Measurements from ENCODE around the gene ESR1.
"Not testable (repeated sequence)": the region's sequence is repeated elsewhere in the genome, so short reads cannot be mapped to it uniquely, and the experiment has no call there.

Gene ESR1

DNA sequence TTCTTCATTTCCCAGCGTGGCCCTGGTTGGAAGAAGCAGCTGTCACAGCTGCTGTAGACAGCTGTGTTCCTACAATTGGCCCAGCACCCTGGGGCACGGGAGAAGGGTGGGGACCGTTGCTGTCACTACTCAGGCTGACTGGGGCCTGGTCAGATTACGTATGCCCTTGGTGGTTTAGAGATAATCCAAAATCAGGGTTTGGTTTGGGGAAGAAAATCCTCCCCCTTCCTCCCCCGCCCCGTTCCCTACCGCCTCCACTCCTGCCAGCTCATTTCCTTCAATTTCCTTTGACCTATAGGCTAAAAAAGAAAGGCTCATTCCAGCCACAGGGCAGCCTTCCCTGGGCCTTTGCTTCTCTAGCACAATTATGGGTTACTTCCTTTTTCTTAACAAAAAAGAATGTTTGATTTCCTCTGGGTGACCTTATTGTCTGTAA, 292.7 kb downstream of the ESR1 start:
- peak; percentile 94 for DNase-seq

DNA sequence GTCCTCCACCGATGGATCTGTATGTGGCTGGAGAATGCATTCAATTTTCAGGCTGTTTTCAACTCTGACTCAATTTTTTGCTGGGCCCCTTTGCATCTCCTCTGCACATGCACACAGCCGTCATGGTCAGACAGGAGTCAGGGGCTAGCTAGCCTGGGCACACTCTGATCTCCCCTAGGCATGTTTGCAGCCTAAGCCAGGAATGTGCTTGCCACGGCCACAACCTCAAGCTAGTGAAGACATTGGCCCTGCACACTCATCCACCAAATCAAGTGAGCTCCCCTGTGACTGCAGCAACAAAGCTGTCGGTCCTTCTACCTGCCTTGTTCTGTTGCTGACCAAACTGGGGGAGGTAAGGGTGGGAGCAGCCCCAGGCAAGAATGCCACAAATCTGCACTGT, 300.5 kb downstream of the ESR1 start:
- no peak for DNase-seq

- no peak for DNase-seq
Observed at GRCh38 chr6:152110886-152111820, 303.7 kb downstream of the ESR1 start.

DNA sequence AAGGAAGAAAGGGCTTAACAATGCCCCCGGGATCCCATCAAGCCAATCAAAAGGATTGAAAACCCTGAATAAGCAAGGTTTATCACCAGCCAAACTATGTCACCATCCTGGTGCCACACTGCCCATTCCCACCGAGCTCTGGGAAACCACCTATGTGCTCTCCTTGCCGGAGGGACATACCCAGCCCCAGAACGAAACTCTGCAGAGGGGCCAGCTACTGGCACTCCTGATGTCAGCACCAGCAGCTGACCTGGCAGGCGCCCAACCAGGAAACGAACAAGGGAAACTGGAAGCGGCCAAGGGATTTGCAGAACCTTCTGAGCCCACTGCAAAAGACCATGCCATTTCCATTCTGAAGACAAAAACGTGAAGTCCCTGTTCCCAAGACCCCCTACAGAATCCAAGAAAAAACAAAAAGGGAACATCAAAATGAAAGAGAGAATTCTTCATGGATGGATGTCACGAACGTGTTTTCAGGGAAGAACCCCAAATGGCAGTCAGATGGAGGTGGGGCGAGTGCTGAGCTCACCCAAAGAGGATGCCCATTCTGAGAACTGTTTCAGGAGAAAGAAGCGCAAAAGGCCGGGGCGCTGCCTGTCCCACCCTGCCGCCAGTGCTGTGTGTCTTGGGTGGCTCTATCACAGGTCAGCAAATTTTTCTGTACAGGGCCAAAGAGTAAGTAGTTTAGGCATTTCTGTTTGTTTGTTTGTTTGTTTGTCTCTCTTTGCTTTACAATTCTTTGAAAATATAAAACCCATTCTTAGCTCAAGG, 305.2 kb downstream of the ESR1 start:
- peak; percentile 80 for DNase-seq

GRCh38 chr6:152117156-152118133, 310.0 kb downstream of the ESR1 start:
- DNase-seq, result no peak

DNA sequence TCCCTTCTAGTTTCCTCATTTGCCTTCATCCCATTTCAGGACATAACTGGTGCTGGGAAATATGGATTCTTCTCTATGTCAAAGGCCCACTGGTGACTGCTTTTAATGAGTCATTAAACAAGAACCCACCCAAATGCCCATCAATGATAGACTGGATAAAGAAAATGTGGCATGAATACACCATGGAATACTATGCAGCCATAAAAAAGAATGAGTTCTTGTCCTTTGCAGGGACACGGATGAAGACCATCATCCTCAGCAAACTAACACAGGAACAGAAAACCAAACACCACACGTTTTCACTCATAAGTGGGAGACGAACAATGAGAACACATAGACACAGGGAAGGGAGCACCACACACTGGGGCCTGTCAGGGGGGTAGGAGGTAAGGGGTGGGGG, 310.7 kb downstream of the ESR1 start:
- no peak for DNase-seq

GRCh38 chr6:152118678-152119077, 311.2 kb downstream of the ESR1 start:
- no peak for DNase-seq

GRCh38 chr6:152119831-152120230, 312.3 kb downstream of the ESR1 start:
- DNase-seq, result no peak

DNA sequence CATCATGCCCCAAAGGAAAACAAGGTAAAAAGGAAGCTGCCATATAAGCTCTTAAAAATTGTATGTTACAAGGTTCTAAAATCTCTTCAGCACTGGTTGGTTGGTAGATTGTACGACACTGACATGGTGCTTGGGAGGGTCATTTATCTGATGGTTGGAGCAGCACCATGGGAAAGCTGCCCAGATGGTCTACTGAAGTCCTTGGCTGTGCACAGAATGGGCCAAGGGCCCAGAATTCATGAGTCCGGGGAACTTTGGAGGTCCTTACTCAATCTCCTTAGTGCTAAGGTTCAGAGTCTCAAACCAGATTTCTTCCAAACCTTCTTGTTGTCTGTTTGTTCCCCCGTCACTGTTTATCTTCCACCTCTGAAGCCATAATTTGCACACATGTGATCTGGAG, 314.4 kb downstream of the ESR1 start:
- DNase-seq, result no peak

DNA sequence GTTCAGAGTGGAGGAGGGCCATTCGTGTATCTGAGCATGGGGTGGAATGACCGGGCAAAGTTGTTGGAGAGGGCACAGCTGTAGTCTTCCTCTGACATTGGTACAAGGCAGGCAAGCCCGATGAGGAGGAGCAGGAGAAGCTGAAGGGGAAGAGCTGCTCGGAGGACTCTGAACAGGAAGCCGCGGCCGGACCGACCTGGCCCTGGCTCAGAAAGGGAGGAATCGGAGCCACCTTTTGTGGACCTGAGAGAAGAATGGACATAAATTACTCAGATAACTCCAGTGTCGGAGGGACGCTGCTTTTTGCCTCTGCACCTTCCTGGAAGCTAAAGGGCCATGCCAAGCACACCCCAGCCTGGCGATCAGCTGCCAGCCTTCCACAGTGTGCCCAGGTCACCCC, 315.0 kb downstream of the ESR1 start:
- no peak for DNase-seq

DNA sequence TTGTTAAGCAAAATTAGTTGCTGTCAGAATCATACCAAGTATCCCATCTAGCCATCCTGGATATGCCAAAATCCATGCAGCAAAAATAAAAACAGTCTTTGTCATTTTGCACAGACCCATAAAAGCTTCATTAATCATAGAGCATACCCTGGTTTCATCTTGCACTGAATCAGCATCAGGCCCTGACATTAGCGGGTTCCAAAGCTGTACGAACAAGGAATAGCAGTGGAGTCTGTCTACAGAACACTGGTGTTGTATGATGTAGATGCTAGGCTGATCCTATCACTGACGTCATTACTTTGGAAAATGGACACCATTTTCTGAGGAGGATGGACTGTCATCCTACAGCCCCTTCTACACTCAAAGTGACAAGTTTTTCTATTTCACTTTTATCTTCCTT, 315.6 kb downstream of the ESR1 start:
- DNase-seq, result no peak

DNA sequence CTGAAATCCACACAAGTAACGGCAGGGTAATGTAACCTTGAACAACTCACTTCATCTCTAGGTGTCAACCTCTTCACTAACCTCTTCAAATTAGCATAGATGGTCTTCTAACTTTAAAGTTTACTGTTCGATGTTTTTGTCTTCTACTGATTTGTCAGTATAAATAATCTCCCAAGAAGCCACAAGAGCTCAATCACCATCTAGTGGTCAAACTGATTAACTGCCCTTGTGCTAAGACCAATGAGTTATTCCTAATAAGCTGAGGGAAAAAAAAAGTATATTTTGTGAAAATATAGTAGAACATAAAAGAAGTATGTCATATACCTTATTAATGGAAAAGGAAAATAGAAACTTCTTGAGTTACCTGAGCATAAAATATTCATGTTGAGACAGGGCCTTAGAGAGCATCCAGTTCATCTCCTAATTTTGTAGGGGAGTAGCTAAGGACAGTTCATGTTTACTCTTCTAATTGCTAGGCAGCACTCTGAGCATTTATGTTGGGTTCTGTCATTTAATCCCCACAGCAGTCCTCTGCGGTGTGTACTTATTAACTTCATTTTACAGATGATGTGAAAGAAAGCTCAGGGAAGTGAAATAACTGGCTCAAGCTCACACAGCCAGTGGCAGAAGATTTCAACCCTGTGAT, 317.1 kb downstream of the ESR1 start:
- peak; percentile 63 for DNase-seq

DNA sequence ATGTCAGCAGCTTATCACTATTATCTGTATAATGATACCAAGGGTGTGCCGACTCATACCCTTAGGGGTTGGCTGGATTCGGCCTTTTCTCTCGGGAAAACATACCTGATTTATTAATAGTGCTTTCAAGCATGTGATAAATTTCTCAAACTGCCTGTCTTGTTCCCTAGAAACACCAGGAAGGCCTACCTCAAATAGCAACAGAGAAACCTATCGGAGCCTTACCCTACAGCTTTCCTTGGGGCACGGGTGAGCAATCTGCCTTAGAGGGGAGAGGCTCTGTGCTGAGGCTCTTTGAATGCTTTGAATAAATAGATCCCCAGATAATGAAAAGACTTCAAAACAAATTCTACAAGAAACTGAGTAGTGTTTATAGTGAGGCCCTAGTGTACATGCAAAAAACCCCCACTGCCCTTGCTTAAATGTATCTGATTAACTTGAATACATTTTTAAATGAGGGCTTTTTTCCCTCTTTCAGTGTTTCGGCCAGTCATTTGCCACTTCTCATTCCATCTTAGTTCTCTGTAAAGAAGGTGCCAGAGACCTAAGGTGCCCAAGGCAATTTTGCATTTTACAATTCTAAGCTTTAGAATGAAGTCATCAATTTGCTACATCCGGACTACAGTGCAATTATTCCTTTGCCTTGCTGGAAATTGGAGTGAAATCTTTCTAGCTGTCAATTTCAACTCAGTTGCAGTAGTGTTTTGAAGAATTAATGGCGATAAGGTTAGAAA, 320.1 kb downstream of the ESR1 start:
- DNase-seq, result no peak

DNA sequence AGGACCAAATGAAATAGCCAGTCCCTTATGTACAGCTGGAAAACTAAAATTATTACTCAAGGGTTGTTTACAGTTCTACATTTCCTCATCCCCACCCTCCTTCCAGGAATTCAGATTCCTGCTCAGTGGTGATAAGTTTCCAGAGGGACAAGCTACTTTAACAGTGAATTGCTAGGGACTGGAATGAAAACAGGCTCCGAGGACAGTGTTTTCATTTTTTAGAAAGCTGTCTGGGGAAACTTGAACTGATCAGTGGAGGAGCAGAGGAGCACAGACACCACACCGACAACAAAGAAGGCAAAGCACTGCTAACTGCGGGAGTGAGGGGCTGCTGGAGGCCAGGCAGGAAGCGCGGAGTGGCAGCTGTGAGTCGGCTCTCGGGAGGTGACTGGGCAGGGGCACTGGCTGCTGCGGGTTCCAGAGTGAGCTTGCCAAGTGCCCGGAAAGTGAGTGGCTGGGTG, 322.2 kb downstream of the ESR1 start:
- DNase-seq, result no peak

DNA sequence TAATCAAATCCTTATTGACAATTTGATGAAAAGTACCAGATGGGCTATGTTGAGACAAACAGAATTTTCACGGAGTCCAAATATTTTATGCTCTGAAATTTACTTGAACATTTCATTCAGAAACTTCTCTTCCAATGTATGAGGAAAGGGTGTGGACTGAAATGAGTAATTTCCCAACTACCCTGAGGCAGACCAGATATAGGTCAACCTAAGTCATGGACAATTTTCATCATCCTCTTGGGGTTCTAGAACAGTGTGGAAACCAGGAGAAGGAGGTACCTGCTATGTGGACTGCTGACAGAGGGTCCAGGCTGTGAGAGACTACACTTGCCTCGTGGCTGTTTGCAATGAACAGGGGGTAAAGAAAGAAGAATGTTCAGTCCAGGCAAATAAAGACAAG, 323.0 kb downstream of the ESR1 start:
- no peak for DNase-seq

DNA sequence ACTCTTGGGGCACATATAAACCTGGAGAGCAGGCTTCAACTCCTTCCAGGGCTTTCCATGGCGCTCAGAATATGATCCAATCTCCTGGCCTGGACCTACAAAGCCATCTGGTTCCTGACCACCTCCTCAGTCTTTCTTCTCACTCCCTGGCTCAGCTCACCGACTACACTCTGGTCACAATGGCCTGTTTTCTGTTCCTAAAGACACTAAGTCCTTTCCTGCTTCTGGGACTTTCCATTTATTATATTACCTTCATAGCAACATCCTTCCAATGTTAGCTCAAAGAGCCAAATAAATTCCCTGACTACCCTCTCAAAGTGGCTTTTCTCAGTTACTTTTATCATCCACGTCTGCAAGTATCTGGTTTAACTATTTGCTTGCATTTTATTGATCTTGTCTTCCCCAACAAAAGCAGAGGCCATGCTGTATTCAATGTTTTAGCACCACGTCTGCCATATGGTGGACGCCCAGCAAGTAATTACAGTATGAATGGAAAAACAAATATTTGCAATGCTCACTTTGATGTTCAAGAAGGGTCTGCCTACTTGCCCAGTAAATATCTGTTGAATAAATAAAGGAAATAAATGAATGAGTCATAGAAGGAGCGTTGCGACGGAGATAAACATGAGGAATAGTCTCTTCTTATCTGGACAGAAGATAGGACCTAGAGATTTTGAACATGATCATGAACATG, 328.4 kb downstream of the ESR1 start:
- no peak for DNase-seq

- no peak for DNase-seq
Observed at GRCh38 chr6:152136449-152136825, 329.0 kb downstream of the ESR1 start.

DNA sequence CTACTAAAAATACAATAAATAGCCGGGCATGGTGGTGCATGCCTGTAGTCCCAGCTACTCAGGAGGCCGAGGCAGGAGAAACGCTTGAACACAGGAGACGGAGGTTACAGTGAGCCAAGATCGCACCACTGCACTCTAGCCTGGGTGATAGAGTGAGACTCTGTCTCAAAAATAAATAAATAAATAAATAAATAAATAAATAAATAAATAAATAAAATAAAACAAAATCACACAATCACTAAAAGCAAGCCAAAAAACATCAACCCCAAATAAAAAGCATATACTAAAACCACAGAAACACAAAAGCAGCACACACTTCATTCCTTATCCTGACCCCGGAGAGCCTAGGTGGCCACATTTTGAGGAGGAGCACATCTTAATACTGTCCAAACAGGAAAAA, 330.9 kb downstream of the ESR1 start:
- DNase-seq, result not testable (repeated sequence)

- no peak for DNase-seq
Observed at GRCh38 chr6:152142105-152142504, 334.6 kb downstream of the ESR1 start.

DNA sequence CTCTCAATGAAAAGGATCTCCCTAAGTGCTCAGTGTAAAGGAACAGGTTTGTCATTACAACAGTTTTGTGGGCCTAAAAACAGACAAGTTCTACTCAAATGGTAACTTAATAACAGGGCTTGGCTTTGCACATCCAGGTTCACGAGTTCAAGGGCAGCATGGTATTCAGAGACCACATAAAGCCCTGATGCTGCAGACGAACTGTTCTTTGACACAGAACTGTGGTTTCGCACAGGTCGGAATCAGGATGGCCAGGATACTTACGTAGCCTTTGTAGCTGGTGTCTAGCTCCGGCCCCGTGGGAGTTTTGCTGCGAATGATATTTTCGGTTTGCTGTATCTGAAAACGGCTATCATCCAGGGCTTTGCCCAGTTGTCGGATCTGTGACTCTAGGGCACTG, 335.9 kb downstream of the ESR1 start:
- no peak for DNase-seq

DNA sequence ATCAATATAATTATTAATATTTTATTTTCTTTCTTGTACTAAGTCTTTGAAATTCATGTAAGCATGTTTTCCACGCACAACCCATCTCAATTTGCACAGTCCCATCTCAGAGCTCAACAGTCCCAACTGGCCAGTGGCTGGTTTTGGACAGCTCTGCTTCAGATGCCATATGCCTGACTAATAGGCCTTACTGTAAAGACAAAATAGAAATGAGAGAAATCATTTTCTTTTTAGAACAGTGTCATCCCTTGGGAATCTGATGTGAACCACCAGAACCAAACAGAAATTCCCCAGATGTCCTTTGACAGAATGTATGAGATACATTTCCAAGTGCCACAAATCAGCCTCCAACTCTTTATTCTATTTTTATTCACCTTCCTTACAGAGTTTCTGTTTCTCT, 338.9 kb downstream of the ESR1 start:
- no peak for DNase-seq
